NT2/D1 (cell line): ENCODE measurements around the gene DEPDC4.

Experiments used
- DNase-seq: peaks from one replicate; pipeline ENCODE4 v3.0.0-alpha.2; 2011; ENCODE audit warnings: low read depth, low spot score
- H3K27me3 ChIP-seq: 2 replicates; pipeline ENCODE4 v1.6.0; 2011; ENCODE audit warnings: mild to moderate bottlenecking; ENCODE audit not compliant: insufficient read length, insufficient read depth
- H3K36me3 ChIP-seq: 2 replicates; pipeline ENCODE4 v1.6.1; 2011; ENCODE audit warnings: mild to moderate bottlenecking, low read length, mixed read lengths; ENCODE audit not compliant: insufficient read depth, insufficient read length
- H3K4me1 ChIP-seq: 2 replicates; pipeline ENCODE4 v1.5.1; 2011; ENCODE audit not compliant: insufficient read depth, insufficient read length
- H3K4me3 ChIP-seq: 2 replicates; pipeline ENCODE4 v1.5.1; 2011; ENCODE audit warnings: low read depth; ENCODE audit not compliant: insufficient read length
- H3K9ac ChIP-seq: 2 replicates; pipeline ENCODE4 v1.6.0; 2011; ENCODE audit warnings: low read depth; ENCODE audit not compliant: insufficient read length
- H3K9me3 ChIP-seq: 2 replicates; pipeline ENCODE4 v1.5.1; 2011; ENCODE audit warnings: mild to moderate bottlenecking, low read length; ENCODE audit not compliant: insufficient read depth
- SUZ12 ChIP-seq: IDR thresholded peaks from 2 replicates; pipeline ENCODE4 v1.6.1; 2011; ENCODE audit not compliant: insufficient read length, insufficient read depth; ENCODE audit errors: extremely low read depth
- YY1 ChIP-seq: IDR thresholded peaks from 2 replicates; pipeline ENCODE4 v1.6.1; 2011; ENCODE audit not compliant: insufficient read length, insufficient read depth
- ZNF274 ChIP-seq: IDR thresholded peaks from 2 replicates; pipeline ENCODE4 v1.6.1; 2011; ENCODE audit warnings: mild to moderate bottlenecking, low read depth, low read length

Gene DEPDC4

DNA sequence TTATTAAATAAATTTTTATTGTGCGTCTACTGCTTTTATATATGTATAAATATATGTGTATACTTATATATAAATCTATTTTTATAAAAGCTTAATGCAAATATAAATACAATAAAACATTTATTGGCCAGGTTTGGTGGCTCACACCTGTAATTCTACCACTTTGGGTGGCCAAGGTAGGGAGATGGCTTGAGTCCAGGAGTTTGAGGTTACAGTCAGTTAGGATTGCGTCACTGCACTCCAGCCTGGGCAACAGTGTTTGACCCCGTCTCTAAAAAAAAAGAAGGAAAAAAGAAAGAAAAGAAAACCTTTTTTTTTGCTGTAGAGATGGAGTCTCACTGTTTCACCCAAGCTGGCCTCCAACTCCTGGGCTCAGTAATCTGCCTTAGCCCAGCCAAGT is 45.4 kb downstream of the DEPDC4 start:
- H3K36me3 ChIP-seq = peaks cover 44% of the 10 kb centered on the region
- no peaks in the 10 kb centered on the region for H3K4me1 ChIP-seq
- no peaks in the 10 kb centered on the region for H3K9me3 ChIP-seq
- no peak overlapping the region for H3K4me3 ChIP-seq
- no peak overlapping the region for H3K9ac ChIP-seq
- TF ChIP-seq YY1 (no peak), SUZ12 (no peak), ZNF274 (no peak)
- no peak for DNase-seq
- no peaks in the 10 kb centered on the region for H3K27me3 ChIP-seq

DNA sequence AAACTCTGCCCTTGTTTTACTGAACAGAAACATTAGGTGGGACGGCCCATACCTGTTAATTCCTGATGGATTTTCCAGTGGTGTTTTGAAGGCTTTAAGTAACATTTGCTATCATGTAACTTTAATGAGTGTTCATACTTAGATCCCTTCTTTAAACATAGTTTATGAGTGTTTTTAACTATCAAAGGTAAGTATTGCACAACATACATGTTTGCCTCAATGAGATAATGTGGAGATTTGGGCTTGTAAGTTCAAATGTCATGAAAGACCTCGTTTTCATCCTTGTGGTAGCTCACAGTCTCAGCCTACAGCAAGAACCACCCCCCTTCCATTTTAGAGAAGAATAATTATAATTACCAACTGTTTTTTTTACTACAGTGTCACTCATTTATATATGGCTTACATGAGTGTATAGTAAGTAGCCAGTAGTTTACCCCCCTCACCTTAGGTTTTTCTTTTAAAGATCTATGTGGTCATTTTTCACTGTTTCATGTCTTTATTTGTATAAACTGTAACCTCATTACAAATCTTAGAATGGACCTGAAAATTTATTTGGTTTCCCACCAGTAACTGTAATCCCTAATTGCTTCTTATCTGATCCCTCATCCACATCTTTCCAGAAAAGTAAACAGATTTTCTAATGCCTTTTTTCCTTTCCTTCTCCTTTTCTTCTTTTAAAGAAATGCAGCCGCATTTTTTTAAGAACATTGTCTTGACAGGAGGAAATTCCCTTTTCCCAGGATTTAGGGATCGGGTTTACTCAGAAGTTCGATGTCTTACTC is 47.4 kb downstream of the DEPDC4 start:
- DNase-seq = no peak
- H3K4me1 ChIP-seq = no peaks in the 10 kb centered on the region

DNA sequence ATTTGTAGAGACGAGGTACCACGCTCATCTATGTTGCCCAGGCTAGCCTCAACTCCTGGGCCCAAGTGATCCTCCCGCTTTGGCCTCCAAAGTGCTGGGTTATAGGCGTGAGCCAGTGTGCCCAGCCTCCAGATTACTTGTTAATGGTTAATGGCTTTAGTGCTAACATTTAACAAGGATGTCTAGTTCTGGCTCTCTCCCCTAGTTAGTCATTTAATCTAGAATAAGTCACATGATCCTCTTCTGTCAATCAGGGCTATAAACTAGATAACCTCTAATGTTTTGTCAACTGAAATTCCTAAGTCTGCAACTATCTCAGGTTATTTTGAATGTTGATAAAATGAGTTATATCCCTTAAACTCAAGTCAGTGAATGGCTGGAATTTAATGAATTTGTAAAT is 50.5 kb downstream of the DEPDC4 start:
- H3K36me3 ChIP-seq = peaks cover 76% of the 10 kb centered on the region
- no peaks in the 10 kb centered on the region for H3K27me3 ChIP-seq
- H3K9me3 ChIP-seq = no peaks in the 10 kb centered on the region
- no peak for DNase-seq
- no peak overlapping the region for H3K9ac ChIP-seq
- no peak for TF ChIP-seq SUZ12
- TF ChIP-seq ZNF274 = no peak
- no peak for TF ChIP-seq YY1
- H3K4me1 ChIP-seq = no peaks in the 10 kb centered on the region
- no peak overlapping the region for H3K4me3 ChIP-seq

More for the DNA sequence above, 47.4 kb downstream of the DEPDC4 start:
- no peak for TF ChIP-seq ZNF274
- Histone ChIP-seq H3K9ac (no peak overlapping the region), H3K4me3 (no peak overlapping the region), H3K9me3 (no peaks in the 10 kb centered on the region), H3K36me3 (peaks cover 56% of the 10 kb centered on the region), H3K27me3 (no peaks in the 10 kb centered on the region)

DNA sequence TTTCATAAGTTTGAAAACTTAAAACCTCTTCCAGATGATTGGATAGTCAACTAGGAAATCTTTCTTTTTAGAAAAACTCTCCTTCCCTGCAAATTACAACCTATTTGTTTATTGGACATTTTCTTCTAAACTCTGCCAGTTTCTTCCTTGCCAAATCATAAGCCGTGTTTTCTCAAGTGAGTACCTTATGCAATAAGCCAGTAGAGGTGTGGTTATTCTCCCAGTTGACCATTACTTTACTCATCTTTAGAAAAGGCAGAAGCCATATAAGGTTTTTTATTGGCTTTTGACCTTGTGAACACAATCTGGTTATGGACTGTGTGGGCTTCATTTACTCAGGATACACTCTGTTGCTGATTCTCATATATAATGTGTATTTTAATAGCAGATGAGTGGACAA is 51.7 kb downstream of the DEPDC4 start:
- no peak for TF ChIP-seq ZNF274
- no peak for TF ChIP-seq SUZ12
- TF ChIP-seq YY1 = no peak
- Histone ChIP-seq H3K4me1 (no peaks in the 10 kb centered on the region), H3K27me3 (no peaks in the 10 kb centered on the region), H3K9ac (no peak overlapping the region), H3K9me3 (no peaks in the 10 kb centered on the region), H3K4me3 (no peak overlapping the region), H3K36me3 (peaks cover 73% of the 10 kb centered on the region)
- DNase-seq = no peak

DNA sequence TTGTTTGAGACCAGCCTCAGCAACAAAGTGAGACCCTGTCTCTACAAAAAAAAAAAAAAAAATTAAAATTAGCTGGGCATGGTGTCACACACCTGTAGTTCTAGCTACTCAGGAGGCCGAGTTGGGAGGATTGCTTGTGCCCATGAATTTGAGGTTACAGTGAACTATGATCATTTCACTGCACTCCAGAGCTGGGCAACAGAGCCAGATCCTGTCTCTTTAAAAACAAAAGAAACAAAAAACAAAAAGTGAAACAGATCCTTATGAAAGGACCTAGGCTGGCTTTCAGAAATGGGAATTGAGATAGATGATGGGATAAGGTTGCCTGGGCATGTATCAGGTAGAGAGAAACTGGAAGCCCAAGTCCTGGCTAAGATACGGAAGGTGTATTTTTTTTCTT is 52.4 kb downstream of the DEPDC4 start:
- H3K9me3 ChIP-seq = no peaks in the 10 kb centered on the region
- TF ChIP-seq ZNF274 (no peak), YY1 (no peak), SUZ12 (no peak)
- no peaks in the 10 kb centered on the region for H3K4me1 ChIP-seq
- H3K27me3 ChIP-seq = no peaks in the 10 kb centered on the region
- no peak for DNase-seq
- H3K4me3 ChIP-seq = no peak overlapping the region
- peaks cover 73% of the 10 kb centered on the region for H3K36me3 ChIP-seq
- H3K9ac ChIP-seq = no peak overlapping the region

DNA sequence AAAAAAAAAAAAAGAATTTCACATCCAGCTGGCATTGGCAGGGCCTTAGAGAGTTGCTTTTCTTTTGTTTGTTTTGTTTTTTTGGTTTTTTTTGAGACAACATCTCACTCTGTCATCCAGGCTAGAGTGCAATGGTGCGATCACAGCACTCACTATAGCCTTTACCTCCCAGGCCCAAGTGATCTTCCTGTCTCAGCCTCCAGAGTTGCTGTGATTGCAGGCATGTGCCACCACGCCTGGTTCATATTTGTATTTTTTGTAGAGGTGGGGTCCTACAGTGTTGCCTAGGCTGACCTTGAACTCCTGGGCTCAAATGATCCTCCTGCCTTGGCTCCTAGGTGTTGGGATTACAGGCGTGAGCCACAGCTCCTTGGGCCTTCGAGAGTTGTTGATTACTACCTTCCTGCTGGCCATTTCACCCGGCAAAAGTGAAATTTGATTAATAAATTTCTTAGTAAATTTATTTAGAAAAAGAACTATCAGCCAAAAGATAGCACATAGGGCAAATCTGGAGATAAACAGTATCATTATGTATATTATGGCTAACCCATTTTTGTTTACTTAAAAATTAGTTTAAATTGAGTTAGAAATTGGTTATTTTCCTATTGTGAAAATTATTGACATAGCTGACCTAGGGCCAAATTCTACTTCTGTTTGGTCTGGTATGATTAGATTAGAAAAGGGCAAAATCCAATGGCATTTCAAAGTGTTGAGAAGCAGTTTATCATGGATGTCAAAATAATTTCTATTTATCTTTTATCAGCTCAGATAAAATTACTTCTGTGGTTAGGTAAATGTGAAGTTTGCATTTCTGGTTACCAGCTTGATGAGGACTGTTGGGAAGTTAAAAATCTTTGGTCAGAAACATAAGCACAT is 53.6 kb downstream of the DEPDC4 start:
- Histone ChIP-seq H3K4me1 (no peaks in the 10 kb centered on the region), H3K9ac (no peak overlapping the region), H3K4me3 (no peak overlapping the region), H3K9me3 (no peaks in the 10 kb centered on the region), H3K27me3 (no peaks in the 10 kb centered on the region), H3K36me3 (peaks cover 72% of the 10 kb centered on the region)
- no peak for DNase-seq
- no peak for TF ChIP-seq ZNF274

DNA sequence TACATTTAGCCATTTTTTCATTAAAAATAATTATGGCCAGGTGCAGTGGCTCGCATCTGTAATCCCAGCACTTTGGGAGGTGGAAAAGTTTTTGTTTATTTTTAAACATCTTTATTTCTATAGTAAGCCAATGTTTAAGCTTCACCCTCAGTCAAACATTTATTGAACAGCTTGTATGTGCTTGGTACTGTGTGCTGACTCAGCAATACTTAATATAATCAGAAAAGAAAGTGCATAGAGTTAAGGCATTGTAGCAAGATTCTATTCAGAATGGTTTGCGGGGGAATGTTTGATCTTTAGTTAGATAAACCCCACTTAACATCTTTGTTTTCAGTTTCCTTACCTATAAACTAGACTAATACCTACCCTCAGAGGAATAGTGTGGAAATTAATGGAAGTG is 55.2 kb downstream of the DEPDC4 start:
- no peak for DNase-seq
- no peak overlapping the region for H3K4me3 ChIP-seq
- no peaks in the 10 kb centered on the region for H3K27me3 ChIP-seq
- no peaks in the 10 kb centered on the region for H3K9me3 ChIP-seq
- TF ChIP-seq ZNF274 = no peak
- no peak for TF ChIP-seq YY1
- no peak for TF ChIP-seq SUZ12
- peaks cover 86% of the 10 kb centered on the region for H3K36me3 ChIP-seq
- no peaks in the 10 kb centered on the region for H3K4me1 ChIP-seq
- no peak overlapping the region for H3K9ac ChIP-seq
